ENCODE results near the gene SYNPO2. TPM values are rescaled to one million over a fixed set of nuclear protein-coding genes. Genes with fewer than 3 reads are reported as not detected.
"Not testable (repeated sequence)": the region's sequence is repeated elsewhere in the genome, so short reads cannot be mapped to it uniquely, and the experiment has no call there.

Gene SYNPO2
- total and polyA plus RNA-seq, 8 donors = 2.8 to 30.7 (median 4.6) TPM

DNA sequence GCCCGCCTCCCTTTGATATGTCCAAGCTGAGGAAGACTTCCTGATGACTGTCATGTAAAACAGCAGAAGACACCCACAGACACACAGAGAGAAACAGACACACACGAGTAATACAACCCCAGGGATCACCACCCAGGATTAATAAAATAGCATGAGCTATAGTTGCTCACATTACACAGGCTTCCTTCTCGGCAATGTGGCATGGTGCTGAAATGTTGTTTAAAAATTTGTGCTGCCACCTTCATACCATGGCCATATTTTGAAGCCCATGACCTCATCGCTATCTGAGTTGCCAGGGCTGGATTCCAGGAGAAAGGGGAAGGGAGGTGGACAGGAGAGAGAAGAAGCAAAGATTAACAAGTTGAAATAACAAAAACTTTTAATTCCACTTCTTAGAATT is 111.7 kb downstream of the SYNPO2 start:
- Histone ChIP-seq H3K27me3 (no peaks in the 10 kb centered on the region), H3K4me3 (no peak overlapping the region), H3K4me1 (peaks cover 0 to 3% of the 10 kb centered on the region in 2 donors), H3K36me3 (no peaks in the 10 kb centered on the region), H3K27ac (no peak overlapping the region), H3K9me3 (no peaks in the 10 kb centered on the region)
- DNase-seq (no peak), ATAC-seq (no peak)
- intact Hi-C loops (cut with DNase I) = no loop called here
- TF ChIP-seq, protein P1, sequence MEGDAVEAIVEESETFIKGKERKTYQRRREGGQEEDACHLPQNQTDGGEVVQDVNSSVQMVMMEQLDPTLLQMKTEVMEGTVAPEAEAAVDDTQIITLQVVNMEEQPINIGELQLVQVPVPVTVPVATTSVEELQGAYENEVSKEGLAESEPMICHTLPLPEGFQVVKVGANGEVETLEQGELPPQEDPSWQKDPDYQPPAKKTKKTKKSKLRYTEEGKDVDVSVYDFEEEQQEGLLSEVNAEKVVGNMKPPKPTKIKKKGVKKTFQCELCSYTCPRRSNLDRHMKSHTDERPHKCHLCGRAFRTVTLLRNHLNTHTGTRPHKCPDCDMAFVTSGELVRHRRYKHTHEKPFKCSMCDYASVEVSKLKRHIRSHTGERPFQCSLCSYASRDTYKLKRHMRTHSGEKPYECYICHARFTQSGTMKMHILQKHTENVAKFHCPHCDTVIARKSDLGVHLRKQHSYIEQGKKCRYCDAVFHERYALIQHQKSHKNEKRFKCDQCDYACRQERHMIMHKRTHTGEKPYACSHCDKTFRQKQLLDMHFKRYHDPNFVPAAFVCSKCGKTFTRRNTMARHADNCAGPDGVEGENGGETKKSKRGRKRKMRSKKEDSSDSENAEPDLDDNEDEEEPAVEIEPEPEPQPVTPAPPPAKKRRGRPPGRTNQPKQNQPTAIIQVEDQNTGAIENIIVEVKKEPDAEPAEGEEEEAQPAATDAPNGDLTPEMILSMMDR (IDR thresholded peaks at IDR 0.05) = no peak

DNA sequence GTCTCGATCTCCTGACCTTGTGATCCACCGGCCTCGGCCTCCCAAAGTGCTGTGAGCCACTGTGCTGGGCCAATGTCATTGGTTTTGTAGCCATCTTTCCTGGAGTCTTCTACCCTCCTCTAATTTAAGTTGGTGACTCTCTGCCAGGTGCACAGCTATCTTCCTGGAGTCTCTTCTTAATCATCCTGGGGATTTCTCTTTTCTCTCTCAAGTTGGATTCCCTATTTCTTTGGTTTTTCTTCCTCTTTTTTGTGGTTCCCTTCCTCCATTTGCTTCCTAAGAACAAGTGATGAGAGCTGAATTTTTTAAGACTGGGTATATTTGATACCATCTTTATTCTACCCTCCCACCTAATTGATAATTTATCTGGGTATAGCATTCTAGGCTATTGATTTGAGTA is 113.8 kb downstream of the SYNPO2 start:
- Histone ChIP-seq H3K27me3 (no peaks in the 10 kb centered on the region), H3K9me3 (no peaks in the 10 kb centered on the region), H3K4me3 (no peak overlapping the region), H3K36me3 (no peaks in the 10 kb centered on the region), H3K27ac (no peak overlapping the region), H3K4me1 (peaks cover 0 to 3% of the 10 kb centered on the region in 2 donors)
- DNase-seq (peak in 1 of 4 donors; percentile 19), ATAC-seq (no peak)
- TF ChIP-seq, protein P1 (IDR thresholded peaks at IDR 0.05) = no peak
- intact Hi-C loops (cut with DNase I) = no loop called here

DNA sequence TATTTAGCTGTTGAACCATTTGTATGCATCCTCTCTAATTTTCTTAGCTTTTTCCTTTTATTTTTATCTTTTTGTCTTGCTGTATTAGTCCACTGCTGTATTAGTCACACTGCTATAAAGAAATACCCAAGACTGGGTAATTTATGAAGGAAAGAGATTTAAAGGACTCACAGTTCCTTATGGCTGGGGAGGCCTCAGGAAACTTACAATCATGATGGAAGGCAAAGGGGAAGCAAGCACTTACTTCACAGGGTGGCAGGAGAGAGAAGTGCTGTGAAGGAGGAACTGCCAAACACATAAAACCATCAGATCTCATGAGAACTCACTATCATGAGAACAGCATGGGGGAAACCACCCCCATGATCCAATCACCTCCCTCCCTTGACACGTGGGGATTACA is 114.3 kb downstream of the SYNPO2 start:
- H3K36me3 ChIP-seq; intact Hi-C loops (cut with DNase I); DNase-seq; H3K4me1 ChIP-seq; H3K9me3 ChIP-seq; H3K27me3 ChIP-seq; H3K4me3 ChIP-seq; H3K27ac ChIP-seq: not testable (repeated sequence)
- ATAC-seq = peak; percentile 32

DNA sequence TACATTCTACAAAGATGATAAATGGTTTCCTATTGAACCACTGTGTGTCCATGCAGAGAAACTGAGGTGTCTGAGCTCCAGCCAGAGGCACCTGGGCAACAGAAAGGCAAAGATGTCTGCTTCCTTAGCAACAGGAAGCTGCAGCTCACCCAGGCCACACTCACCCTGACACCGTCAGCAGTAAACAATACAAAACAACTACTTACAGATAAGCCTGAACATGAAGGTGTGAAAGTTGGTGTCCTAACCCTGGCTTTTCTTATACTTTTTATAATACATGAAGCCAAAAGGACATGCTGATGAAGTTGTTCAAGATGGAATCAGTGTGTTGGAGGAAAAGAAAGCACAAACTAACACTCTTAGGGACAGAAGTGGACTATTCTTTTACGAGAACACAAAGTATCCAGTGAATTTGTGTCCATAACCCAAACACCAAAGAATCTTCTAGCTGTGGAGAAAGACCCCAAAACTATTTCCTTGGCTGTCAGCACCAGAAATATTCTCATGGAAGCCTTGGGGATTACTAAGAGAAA is 117.3 kb downstream of the SYNPO2 start:
- TF ChIP-seq, protein P1 (IDR thresholded peaks at IDR 0.05) = no peak
- intact Hi-C loops (cut with DNase I) = no loop called here

DNA sequence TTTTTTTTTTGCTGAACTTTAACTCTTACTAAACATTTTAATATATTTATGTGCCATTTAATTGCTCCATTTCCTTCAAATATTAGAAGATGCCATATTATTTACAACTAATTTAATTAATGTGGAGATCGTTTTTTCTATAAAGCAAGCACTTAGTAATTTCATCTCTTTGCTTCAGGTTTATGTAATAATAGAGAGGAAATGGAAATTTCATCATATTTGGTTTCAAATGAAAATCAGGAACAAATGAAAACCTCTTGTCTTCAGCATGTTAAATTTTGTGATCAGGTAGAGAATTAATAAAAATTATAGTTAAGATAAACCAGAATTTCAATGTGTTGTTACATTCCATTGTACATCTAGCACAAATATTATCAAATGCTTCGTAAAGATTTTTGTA is 120.1 kb downstream of the SYNPO2 start:
- intact Hi-C loops (cut with DNase I) = no loop called here
- ATAC-seq = no peak
- TF ChIP-seq, protein P1 (IDR thresholded peaks at IDR 0.05) = no peak
- H3K36me3 ChIP-seq = no peaks in the 10 kb centered on the region
- H3K4me3 ChIP-seq = no peak overlapping the region
- no peak for DNase-seq
- peaks cover 0 to 14% of the 10 kb centered on the region in 2 donors for H3K4me1 ChIP-seq
- H3K27ac ChIP-seq = no peak overlapping the region
- no peaks in the 10 kb centered on the region for H3K27me3 ChIP-seq
- H3K9me3 ChIP-seq = no peaks in the 10 kb centered on the region

More for the DNA sequence above, 117.3 kb downstream of the SYNPO2 start:
- peak in 2 of 4 donors; percentile 79 to 87 for DNase-seq
- no peak overlapping the region for H3K4me3 ChIP-seq
- no peak for ATAC-seq
- peaks cover 0 to 17% of the 10 kb centered on the region in 2 donors for H3K4me1 ChIP-seq
- no peak overlapping the region for H3K27ac ChIP-seq
- no peaks in the 10 kb centered on the region for H3K36me3 ChIP-seq
- no peaks in the 10 kb centered on the region for H3K9me3 ChIP-seq
- no peaks in the 10 kb centered on the region for H3K27me3 ChIP-seq

DNA sequence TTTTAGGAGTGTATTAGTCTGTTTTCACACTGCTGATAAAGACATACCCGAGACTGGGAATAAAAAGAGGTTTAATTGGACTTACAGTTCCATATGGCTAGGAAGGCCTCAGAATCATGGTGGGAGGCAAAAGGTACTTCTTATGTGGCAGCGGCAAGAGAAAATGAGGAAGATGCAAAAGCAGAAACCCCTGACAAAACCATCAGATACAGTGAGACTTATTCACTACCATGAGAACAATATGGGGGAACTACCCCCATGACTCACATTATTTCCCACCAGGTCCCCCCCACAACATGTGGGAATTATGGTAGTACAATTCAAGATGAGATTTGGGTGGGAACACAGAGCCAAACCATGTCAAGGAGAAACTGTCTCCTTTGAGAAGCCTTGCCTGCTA is 121.6 kb downstream of the SYNPO2 start:
- H3K27ac ChIP-seq; H3K9me3 ChIP-seq; H3K36me3 ChIP-seq; H3K27me3 ChIP-seq; H3K4me3 ChIP-seq; ATAC-seq; DNase-seq; intact Hi-C loops (cut with DNase I): not testable (repeated sequence)
- H3K4me1 ChIP-seq = peaks cover 0 to 14% of the 10 kb centered on the region in 2 donors

Measured in left lung (tissue), 10 donors.